Measurements from ENCODE around the gene SAXO1. TPM values are rescaled to one million over a fixed set of nuclear protein-coding genes. Genes with fewer than 3 reads are reported as not detected.
A peak's percentile ranks its signal among the peaks of the same experiment; 100 is the strongest.
"Not testable (repeated sequence)": the region's sequence is repeated elsewhere in the genome, so short reads cannot be mapped to it uniquely, and the experiment has no call there.

The SAXO1 gene
- total RNA-seq, 1 experiment from 2014 or later = 0.09 TPM

DNA sequence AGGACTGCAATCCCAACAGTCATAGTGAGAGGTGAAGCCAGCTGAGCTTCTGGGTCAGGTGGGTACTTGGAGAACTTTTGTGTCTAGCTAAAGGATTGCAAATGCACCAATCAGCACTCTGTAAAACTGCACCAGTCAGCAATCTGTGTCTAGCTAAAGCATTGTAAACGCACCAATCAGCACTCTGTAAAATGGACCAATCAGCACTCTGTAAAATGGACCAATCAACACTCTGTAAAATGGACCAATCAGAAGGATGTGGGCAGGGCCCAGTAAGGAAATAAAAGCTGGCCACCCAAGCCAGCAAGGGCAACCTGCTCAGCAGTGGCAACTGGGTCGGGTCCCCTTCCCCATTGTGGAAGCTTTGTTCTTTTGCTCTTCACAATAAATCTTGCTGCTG, 11.4 kb downstream of the SAXO1 start:
- H3K36me3 Mint-ChIP-seq; CTCF ChIA-PET; POLR2A ChIA-PET; H3K27me3 Mint-ChIP-seq (ENCODE audit: low read depth); H3K27ac Mint-ChIP-seq; ATAC-seq; H3K4me3 Mint-ChIP-seq; H3K4me1 Mint-ChIP-seq; DNase-seq (ENCODE audit: low spot score): not testable (repeated sequence)
- peak; percentile 25; the same call in 1 of the 2 replicates for TF ChIP-seq NFYB (CRISPR knock-in tag; conservative IDR thresholded peaks at IDR 0.05; ENCODE audit: low read depth)
- H3K9me3 Mint-ChIP-seq = peaks cover 16% of the 10 kb centered on the region

DNA sequence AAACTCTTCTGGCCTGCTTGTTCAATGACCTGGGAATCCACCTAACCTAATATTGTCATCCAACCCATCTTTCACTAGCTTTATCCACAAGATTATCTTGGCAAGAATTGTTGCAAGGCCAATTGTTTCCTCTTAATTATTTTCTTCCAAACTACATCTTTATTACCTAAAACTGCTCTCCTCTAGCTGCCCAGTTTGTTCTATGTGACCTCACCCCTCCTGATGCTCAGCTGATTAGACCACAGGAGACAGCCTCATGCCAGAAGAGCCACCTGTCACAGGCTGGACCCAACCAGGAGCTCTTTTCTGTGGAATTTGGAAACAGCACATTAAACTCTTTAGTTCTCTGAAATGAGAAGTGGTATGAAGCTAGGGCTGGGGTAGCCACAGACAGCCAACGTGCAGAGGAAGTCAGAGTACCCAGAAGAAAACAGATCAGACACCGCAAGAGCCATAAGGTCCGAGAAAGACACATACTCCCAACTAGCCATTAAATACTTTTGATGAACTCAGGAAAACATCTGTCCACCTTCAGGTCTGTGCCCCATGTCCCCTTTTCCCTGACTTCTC, 12.0 kb downstream of the SAXO1 start:
- Mint-ChIP-seq H3K27me3 (ENCODE audit: low read depth) (0 out of 2 replicates have a peak, but pooled peaks cover 4% of the 10 kb centered on the region), H3K4me1 (no peaks in the 10 kb centered on the region), H3K4me3 (no peak overlapping the region), H3K27ac (no peak overlapping the region), H3K9me3 (peaks cover 15% of the 10 kb centered on the region), H3K36me3 (peaks cover 7% of the 10 kb centered on the region; the same call in 1 of the 2 replicates)
- TF ChIP-seq GRHL2 (CRISPR knock-in tag; IDR thresholded peaks at IDR 0.05; ENCODE audit: insufficient replicate concordance, severe bottlenecking) = no peak
- TF ChIP-seq HMGA2 (CRISPR knock-in tag; IDR thresholded peaks at IDR 0.05) = no peak
- TF ChIP-seq CBFB (CRISPR knock-in tag; IDR thresholded peaks at IDR 0.05; ENCODE audit: low read depth) = no peak
- no peak for TF ChIP-seq JAZF1 (CRISPR knock-in tag; IDR thresholded peaks at IDR 0.05)
- no peak for ATAC-seq
- ChIA-PET CTCF (interaction anchor here (1.2 kb wide), 1 partner anchor 28 kb away, joined by 4 read pairs; the partner anchor contains the start of gene RRAGA), POLR2A (no interaction called here)
- no peak for DNase-seq (ENCODE audit: low spot score)

DNA sequence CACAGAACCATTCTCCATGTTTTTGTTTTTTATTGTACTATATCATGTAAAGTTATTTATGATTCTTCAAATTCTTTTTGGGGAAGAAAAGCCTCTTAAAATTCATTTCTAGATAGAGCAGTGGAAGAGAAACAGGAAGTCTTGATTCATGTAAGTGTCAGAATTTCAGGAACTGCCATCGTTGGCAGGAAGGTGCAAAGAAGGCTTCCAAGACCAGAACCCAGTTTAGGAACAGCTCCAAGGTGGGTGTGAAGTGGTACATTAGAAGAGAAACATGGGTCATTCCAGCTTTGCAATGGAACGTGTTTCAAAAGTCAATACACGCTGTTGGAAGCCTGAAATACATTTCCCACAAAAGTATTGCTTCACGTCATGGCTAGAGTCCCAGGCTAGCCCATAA, 14.8 kb downstream of the SAXO1 start:
- H3K27me3 Mint-ChIP-seq (ENCODE audit: low read depth) = 0 out of 2 replicates have a peak, but pooled peaks cover 4% of the 10 kb centered on the region
- no peak for DNase-seq (ENCODE audit: low spot score)
- peaks cover 7% of the 10 kb centered on the region; the same call in 1 of the 2 replicates for H3K36me3 Mint-ChIP-seq
- H3K27ac Mint-ChIP-seq = no peak overlapping the region
- no peak for ATAC-seq
- no peaks in the 10 kb centered on the region for H3K4me1 Mint-ChIP-seq
- CTCF ChIA-PET = no interaction called here
- peaks cover 15% of the 10 kb centered on the region for H3K9me3 Mint-ChIP-seq
- no peak overlapping the region for H3K4me3 Mint-ChIP-seq
- POLR2A ChIA-PET = no interaction called here
- TF ChIP-seq, protein P1, sequence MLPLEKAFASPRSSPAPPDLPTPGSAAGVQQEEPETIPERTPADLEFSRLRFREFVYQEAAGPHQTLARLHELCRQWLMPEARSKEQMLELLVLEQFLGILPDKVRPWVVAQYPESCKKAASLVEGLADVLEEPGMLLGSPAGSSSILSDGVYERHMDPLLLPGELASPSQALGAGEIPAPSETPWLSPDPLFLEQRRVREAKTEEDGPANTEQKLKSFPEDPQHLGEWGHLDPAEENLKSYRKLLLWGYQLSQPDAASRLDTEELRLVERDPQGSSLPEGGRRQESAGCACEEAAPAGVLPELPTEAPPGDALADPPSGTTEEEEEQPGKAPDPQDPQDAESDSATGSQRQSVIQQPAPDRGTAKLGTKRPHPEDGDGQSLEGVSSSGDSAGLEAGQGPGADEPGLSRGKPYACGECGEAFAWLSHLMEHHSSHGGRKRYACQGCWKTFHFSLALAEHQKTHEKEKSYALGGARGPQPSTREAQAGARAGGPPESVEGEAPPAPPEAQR (CRISPR knock-in tag; IDR thresholded peaks at IDR 0.05) = no peak
- TF ChIP-seq, protein P2, sequence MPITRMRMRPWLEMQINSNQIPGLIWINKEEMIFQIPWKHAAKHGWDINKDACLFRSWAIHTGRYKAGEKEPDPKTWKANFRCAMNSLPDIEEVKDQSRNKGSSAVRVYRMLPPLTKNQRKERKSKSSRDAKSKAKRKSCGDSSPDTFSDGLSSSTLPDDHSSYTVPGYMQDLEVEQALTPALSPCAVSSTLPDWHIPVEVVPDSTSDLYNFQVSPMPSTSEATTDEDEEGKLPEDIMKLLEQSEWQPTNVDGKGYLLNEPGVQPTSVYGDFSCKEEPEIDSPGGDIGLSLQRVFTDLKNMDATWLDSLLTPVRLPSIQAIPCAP (CRISPR knock-in tag; IDR thresholded peaks at IDR 0.05) = no peak
- TF ChIP-seq, protein P3, sequence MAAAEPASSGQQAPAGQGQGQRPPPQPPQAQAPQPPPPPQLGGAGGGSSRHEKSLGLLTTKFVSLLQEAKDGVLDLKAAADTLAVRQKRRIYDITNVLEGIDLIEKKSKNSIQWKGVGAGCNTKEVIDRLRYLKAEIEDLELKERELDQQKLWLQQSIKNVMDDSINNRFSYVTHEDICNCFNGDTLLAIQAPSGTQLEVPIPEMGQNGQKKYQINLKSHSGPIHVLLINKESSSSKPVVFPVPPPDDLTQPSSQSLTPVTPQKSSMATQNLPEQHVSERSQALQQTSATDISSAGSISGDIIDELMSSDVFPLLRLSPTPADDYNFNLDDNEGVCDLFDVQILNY (CRISPR knock-in tag; IDR thresholded peaks at IDR 0.05) = no peak
- no peak for TF ChIP-seq ESRRA (CRISPR knock-in tag; IDR thresholded peaks at IDR 0.05; ENCODE audit: borderline replicate concordance)
- no peak for TF ChIP-seq FOXJ3 (CRISPR knock-in tag; IDR thresholded peaks at IDR 0.05; ENCODE audit: borderline replicate concordance)
- no peak for TF ChIP-seq JUN (CRISPR knock-in tag; IDR thresholded peaks at IDR 0.05)
- TF ChIP-seq, protein P4, sequence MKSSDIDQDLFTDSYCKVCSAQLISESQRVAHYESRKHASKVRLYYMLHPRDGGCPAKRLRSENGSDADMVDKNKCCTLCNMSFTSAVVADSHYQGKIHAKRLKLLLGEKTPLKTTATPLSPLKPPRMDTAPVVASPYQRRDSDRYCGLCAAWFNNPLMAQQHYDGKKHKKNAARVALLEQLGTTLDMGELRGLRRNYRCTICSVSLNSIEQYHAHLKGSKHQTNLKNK (CRISPR knock-in tag; IDR thresholded peaks at IDR 0.05) = no peak
- no peak for TF ChIP-seq ZNF263 (CRISPR knock-in tag; IDR thresholded peaks at IDR 0.05; ENCODE audit: low read depth)
- TF ChIP-seq, protein P5, sequence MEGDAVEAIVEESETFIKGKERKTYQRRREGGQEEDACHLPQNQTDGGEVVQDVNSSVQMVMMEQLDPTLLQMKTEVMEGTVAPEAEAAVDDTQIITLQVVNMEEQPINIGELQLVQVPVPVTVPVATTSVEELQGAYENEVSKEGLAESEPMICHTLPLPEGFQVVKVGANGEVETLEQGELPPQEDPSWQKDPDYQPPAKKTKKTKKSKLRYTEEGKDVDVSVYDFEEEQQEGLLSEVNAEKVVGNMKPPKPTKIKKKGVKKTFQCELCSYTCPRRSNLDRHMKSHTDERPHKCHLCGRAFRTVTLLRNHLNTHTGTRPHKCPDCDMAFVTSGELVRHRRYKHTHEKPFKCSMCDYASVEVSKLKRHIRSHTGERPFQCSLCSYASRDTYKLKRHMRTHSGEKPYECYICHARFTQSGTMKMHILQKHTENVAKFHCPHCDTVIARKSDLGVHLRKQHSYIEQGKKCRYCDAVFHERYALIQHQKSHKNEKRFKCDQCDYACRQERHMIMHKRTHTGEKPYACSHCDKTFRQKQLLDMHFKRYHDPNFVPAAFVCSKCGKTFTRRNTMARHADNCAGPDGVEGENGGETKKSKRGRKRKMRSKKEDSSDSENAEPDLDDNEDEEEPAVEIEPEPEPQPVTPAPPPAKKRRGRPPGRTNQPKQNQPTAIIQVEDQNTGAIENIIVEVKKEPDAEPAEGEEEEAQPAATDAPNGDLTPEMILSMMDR (IDR thresholded peaks at IDR 0.05) = no peak
- no peak for TF ChIP-seq ZNF121 (CRISPR knock-in tag; IDR thresholded peaks at IDR 0.05)
- TF ChIP-seq, protein P6, sequence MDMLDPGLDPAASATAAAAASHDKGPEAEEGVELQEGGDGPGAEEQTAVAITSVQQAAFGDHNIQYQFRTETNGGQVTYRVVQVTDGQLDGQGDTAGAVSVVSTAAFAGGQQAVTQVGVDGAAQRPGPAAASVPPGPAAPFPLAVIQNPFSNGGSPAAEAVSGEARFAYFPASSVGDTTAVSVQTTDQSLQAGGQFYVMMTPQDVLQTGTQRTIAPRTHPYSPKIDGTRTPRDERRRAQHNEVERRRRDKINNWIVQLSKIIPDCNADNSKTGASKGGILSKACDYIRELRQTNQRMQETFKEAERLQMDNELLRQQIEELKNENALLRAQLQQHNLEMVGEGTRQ (CRISPR knock-in tag; IDR thresholded peaks at IDR 0.05) = no peak
- no peak for TF ChIP-seq ZNF396 (CRISPR knock-in tag; IDR thresholded peaks at IDR 0.05; ENCODE audit: borderline replicate concordance)
- TF ChIP-seq FOXP1 (CRISPR knock-in tag; IDR thresholded peaks at IDR 0.05; ENCODE audit: borderline replicate concordance) = no peak
- no peak for TF ChIP-seq CBFB (CRISPR knock-in tag; IDR thresholded peaks at IDR 0.05; ENCODE audit: low read depth)
- TF ChIP-seq NR2C2 (CRISPR knock-in tag; IDR thresholded peaks at IDR 0.05) = no peak
- TF ChIP-seq ZNF232 (CRISPR knock-in tag; IDR thresholded peaks at IDR 0.05) = no peak
- no peak for TF ChIP-seq NFYB (CRISPR knock-in tag; conservative IDR thresholded peaks at IDR 0.05; ENCODE audit: low read depth)
- TF ChIP-seq, protein P7, sequence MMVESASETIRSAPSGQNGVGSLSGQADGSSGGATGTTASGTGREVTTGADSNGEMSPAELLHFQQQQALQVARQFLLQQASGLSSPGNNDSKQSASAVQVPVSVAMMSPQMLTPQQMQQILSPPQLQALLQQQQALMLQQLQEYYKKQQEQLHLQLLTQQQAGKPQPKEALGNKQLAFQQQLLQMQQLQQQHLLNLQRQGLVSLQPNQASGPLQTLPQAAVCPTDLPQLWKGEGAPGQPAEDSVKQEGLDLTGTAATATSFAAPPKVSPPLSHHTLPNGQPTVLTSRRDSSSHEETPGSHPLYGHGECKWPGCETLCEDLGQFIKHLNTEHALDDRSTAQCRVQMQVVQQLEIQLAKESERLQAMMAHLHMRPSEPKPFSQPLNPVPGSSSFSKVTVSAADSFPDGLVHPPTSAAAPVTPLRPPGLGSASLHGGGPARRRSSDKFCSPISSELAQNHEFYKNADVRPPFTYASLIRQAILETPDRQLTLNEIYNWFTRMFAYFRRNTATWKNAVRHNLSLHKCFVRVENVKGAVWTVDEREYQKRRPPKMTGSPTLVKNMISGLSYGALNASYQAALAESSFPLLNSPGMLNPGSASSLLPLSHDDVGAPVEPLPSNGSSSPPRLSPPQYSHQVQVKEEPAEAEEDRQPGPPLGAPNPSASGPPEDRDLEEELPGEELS (CRISPR knock-in tag; IDR thresholded peaks at IDR 0.05) = no peak
- TF ChIP-seq, protein P8, sequence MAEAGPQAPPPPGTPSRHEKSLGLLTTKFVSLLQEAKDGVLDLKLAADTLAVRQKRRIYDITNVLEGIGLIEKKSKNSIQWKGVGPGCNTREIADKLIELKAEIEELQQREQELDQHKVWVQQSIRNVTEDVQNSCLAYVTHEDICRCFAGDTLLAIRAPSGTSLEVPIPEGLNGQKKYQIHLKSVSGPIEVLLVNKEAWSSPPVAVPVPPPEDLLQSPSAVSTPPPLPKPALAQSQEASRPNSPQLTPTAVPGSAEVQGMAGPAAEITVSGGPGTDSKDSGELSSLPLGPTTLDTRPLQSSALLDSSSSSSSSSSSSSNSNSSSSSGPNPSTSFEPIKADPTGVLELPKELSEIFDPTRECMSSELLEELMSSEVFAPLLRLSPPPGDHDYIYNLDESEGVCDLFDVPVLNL (CRISPR knock-in tag; IDR thresholded peaks at IDR 0.05; ENCODE audit: borderline replicate concordance, low read depth) = no peak
